Osteocyte (in vitro differentiated cells): ENCODE results near the gene GSTK1. TPM values are rescaled to one million over a fixed set of nuclear protein-coding genes. Genes with fewer than 3 reads are reported as not detected.

Source experiments
- DNase-seq: peaks from one replicate; pipeline ENCODE4 v3.0.0; 2021; ENCODE audit warnings: mixed read lengths; ENCODE audit not compliant: unreplicated experiment; ENCODE audit errors: extremely low spot score
- H3K27ac Mint-ChIP-seq: one replicate; pipeline ENCODE4 v1.8.0; 2021; ENCODE audit warnings: mild to moderate bottlenecking, mixed read lengths; ENCODE audit not compliant: unreplicated experiment
- H3K27me3 Mint-ChIP-seq: one replicate; pipeline ENCODE4 v1.8.0; 2021; ENCODE audit warnings: mixed read lengths; ENCODE audit not compliant: unreplicated experiment
- H3K36me3 Mint-ChIP-seq: one replicate; pipeline ENCODE4 v1.8.0; 2021; ENCODE audit warnings: mixed read lengths; ENCODE audit not compliant: unreplicated experiment
- H3K4me1 Mint-ChIP-seq: one replicate; pipeline ENCODE4 v1.8.0; 2021; ENCODE audit warnings: mixed read lengths; ENCODE audit not compliant: unreplicated experiment
- H3K4me3 Mint-ChIP-seq: one replicate; pipeline ENCODE4 v1.8.0; 2021; ENCODE audit warnings: mild to moderate bottlenecking, moderate library complexity, mixed read lengths; ENCODE audit not compliant: unreplicated experiment
- H3K9me3 Mint-ChIP-seq: one replicate; pipeline ENCODE4 v1.8.0; 2021; ENCODE audit warnings: mixed read lengths; ENCODE audit not compliant: unreplicated experiment
- total RNA-seq: library from RNA; stranded (reverse); gene quantifications from 2 replicates; pipeline ENCODE4 v1.2.1, GENCODE V29; 2021
- TF ChIP-seq, protein P1 (sequence below): fragments of 200-600 bp; sonication (generic); IDR thresholded peaks from 2 replicates; pipeline ENCODE4 v1.5.0; 2021; ENCODE audit warnings: antibody characterized with exemption, mild to moderate bottlenecking, moderate library complexity

GSTK1 gene
- total RNA-seq, 1 donor from 2014 or later: 141 TPM

DNA sequence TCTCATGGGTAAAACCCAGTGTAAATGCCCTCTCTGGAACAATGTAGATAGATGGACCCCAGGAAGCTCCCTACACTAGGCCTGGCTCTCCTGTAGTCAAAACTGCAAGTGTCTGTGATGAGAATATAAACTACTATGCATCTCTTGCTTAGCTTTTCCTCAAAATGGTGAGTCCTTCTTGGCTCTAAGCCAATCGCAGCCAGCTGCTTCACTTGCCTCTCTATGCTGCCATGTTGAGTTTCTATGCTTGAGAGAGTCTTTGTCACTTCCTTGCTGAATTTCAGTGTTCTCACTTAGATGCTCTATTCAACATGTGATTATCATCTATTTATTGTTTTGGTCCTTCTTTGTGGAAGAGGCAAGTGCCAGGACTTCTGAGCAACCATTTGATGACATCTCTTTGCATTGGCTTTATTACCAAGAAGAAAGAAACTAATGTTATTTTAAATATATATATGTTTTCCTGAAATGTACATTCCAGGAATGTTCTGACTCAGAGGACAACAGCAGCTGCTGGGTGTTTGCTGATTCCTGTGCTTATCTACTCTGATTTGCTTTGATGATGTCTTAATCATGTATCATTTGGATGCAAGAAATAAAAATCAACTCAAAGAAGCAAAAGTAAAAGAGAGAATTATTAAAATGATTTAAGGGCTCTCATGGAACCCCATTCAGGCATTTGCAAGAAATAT is 24.8 kb upstream of the GSTK1 start:
- peaks cover 47% of the 10 kb centered on the region for H3K4me1 Mint-ChIP-seq
- TF ChIP-seq, protein P1, sequence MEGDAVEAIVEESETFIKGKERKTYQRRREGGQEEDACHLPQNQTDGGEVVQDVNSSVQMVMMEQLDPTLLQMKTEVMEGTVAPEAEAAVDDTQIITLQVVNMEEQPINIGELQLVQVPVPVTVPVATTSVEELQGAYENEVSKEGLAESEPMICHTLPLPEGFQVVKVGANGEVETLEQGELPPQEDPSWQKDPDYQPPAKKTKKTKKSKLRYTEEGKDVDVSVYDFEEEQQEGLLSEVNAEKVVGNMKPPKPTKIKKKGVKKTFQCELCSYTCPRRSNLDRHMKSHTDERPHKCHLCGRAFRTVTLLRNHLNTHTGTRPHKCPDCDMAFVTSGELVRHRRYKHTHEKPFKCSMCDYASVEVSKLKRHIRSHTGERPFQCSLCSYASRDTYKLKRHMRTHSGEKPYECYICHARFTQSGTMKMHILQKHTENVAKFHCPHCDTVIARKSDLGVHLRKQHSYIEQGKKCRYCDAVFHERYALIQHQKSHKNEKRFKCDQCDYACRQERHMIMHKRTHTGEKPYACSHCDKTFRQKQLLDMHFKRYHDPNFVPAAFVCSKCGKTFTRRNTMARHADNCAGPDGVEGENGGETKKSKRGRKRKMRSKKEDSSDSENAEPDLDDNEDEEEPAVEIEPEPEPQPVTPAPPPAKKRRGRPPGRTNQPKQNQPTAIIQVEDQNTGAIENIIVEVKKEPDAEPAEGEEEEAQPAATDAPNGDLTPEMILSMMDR: no peak
- DNase-seq: no peak
- no peak overlapping the region for H3K4me3 Mint-ChIP-seq
- H3K36me3 Mint-ChIP-seq: peaks cover 9% of the 10 kb centered on the region
- peaks cover 26% of the 10 kb centered on the region for H3K9me3 Mint-ChIP-seq
- H3K27ac Mint-ChIP-seq: peak overlapping the region; percentile 64
- H3K27me3 Mint-ChIP-seq: no peaks in the 10 kb centered on the region

DNA sequence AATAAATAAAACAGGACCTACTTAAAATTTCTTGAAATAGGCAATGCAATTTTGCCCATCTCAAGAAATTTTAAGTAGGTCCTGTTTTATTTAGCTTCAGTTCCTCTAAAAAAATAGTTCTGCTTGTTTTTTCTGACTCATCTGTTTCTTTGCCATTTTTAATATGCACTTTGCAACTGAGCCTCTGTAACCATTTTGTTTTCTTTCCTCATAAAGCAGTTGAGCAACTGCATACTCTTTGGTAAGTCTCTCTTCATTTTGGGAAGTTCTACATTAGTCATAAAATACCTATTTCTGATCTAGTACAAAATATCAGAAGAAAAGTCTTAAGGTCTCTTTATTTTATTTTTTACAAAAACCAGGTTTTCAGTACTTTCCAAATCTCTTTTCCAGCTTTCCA is 23.4 kb upstream of the GSTK1 start:
- peak overlapping the region; percentile 37 for H3K4me3 Mint-ChIP-seq
- peaks cover 24% of the 10 kb centered on the region for H3K9me3 Mint-ChIP-seq
- peaks cover 8% of the 10 kb centered on the region for H3K36me3 Mint-ChIP-seq
- TF ChIP-seq, protein P1: no peak
- peak overlapping the region; percentile 92 for H3K27ac Mint-ChIP-seq
- peaks cover 52% of the 10 kb centered on the region for H3K4me1 Mint-ChIP-seq
- no peak for DNase-seq
- no peaks in the 10 kb centered on the region for H3K27me3 Mint-ChIP-seq

DNA sequence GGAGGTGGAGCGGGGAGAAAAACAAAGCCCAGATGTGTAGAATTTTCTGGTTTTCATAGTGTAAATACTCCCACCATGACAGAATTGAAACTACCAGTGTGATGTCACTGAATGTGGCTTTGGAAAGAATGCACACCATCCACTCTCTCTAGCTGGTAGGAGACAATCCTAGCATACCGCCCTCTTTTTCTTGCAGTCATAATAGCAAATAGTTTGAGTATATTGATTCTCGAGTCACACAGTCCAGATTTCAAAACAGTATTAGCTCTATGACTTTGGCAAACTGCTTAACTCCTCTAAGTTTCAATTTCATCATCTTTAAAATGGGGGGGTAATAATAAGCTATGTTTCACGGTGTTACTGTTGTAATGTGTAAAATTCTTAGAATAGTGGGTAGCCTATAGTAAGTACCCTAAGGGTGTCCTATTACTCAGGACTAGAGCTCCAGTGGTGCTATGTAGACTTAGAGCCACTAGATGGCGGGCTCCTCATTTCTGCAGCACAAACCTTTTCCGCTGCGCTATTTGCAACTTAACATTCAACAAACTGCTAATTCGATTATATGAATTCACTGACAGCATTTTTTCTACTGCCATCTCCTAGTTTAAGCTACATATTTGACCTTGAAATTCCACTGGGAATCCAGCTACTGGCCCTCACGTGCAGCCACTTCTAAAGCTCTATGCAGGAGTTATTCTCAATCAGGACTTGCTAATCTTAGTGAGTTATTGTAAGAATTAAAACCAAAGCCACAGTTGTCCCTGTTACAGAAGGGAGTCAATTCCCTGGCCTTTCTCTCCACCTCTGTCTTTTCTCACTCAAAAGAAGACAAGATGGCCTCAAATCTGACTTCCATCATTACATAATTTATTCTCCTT is 22.7 kb upstream of the GSTK1 start:
- peak overlapping the region; percentile 92 for H3K27ac Mint-ChIP-seq
- DNase-seq: no peak
- H3K4me1 Mint-ChIP-seq: peaks cover 47% of the 10 kb centered on the region
- TF ChIP-seq, protein P1: peak; percentile 98
- H3K36me3 Mint-ChIP-seq: peaks cover 4% of the 10 kb centered on the region
- no peaks in the 10 kb centered on the region for H3K27me3 Mint-ChIP-seq
- peak overlapping the region; percentile 37 for H3K4me3 Mint-ChIP-seq
- peaks cover 19% of the 10 kb centered on the region for H3K9me3 Mint-ChIP-seq

DNA sequence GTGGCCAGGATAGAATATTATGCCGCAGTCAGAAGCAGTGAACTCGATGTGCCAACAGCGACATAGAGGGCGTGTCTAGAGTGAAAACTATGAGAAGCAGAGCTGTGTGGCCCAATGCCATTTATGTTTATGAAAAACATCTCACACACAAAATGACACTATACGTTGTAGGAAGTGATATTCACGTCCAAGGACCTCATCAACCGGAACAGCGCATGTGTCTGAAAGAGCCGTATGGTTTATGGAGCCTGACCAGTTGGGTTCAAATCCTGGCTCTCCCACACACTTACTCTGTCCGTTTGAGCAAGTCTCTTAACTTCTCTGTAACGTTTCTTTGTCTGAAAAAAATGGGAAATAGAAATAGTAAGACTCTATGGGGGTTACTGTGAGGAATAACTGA is 20.9 kb upstream of the GSTK1 start:
- no peak overlapping the region for H3K27ac Mint-ChIP-seq
- H3K27me3 Mint-ChIP-seq: peaks cover 4% of the 10 kb centered on the region
- peaks cover 2% of the 10 kb centered on the region for H3K9me3 Mint-ChIP-seq
- no peak overlapping the region for H3K4me3 Mint-ChIP-seq
- peaks cover 3% of the 10 kb centered on the region for H3K36me3 Mint-ChIP-seq
- no peak for DNase-seq
- H3K4me1 Mint-ChIP-seq: peaks cover 39% of the 10 kb centered on the region
- TF ChIP-seq, protein P1: no peak

DNA sequence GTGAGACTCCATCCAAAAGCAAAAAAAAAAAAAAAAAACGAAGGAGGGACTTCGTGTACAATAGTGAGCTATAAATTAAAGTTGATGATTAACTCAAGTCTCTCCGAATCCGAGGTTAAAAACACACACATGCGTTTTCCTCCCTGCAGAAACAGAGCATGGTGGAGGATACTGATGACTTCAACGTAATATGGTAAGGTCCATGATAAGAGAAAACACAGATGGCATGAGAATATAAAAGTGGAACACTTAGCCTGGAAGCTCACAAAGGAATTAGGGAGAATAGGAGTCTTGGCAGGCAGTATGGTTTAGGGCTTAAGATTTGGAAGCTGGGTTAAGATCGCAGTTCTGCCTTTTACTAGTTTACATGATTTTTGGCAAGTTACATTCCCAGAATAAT is 20.1 kb upstream of the GSTK1 start:
- TF ChIP-seq, protein P1: no peak
- no peak overlapping the region for H3K27ac Mint-ChIP-seq

More for the DNA sequence above, 20.1 kb upstream of the GSTK1 start:
- no peak overlapping the region for H3K4me3 Mint-ChIP-seq
- H3K27me3 Mint-ChIP-seq: peaks cover 5% of the 10 kb centered on the region
- peaks cover 3% of the 10 kb centered on the region for H3K36me3 Mint-ChIP-seq
- H3K9me3 Mint-ChIP-seq: no peaks in the 10 kb centered on the region
- DNase-seq: no peak
- H3K4me1 Mint-ChIP-seq: peaks cover 39% of the 10 kb centered on the region
